GM12878 (cell line): ENCODE measurements around the gene CFAP65. TPM values are rescaled to one million over a fixed set of nuclear protein-coding genes. Genes with fewer than 3 reads are reported as not detected.

Source experiments
- CHD1 ChIP-seq: IDR thresholded peaks from 2 replicates; pipeline ENCODE4 v1.6.1; 2012; ENCODE audit warnings: low read depth, low read length, improper control_type of control experiment
- CREB1 ChIP-seq: IDR thresholded peaks from 2 replicates; pipeline ENCODE4 v1.6.1; 2012; ENCODE audit warnings: low read depth, mild to moderate bottlenecking, inconsistent platforms
- EP300 ChIP-seq, 2 experiments: fragments of 150-350 bp in 1 of 2; IDR thresholded peaks; 2 replicates each; pipeline ENCODE4 v1.6.1; 2011 to 2012; ENCODE audit warnings: low read depth in 2 of 2, low read length in 2 of 2, borderline replicate concordance in 1 of 2, improper control_type of control experiment in 1 of 2, inconsistent platforms in 1 of 2; ENCODE audit not compliant: control insufficient read depth in 1 of 2
- IKZF2 ChIP-seq, 2 experiments: fragments of 450-650 bp; IDR thresholded peaks; 2 replicates each; pipeline ENCODE4 v1.6.1; 2017; ENCODE audit warnings: mild to moderate bottlenecking in 2 of 2, moderate library complexity in 2 of 2
- NR2C2 ChIP-seq: IDR thresholded peaks from 2 replicates; pipeline ENCODE4 v1.6.1; 2011; ENCODE audit warnings: borderline replicate concordance, low read depth; ENCODE audit not compliant: control insufficient read depth, insufficient read length
- POU2F2 ChIP-seq: IDR thresholded peaks from 3 replicates; pipeline ENCODE4 v1.6.1; 2011; ENCODE audit warnings: low read depth, mild to moderate bottlenecking, low read length, borderline replicate concordance
- RBBP5 ChIP-seq: fragments of 200-600 bp; sonication (generic); conservative IDR thresholded peaks from 2 replicates; pipeline ENCODE4 v1.6.1; 2016
- RUNX3 ChIP-seq: IDR thresholded peaks from 2 replicates; pipeline ENCODE4 v1.6.1; 2012; ENCODE audit warnings: low read length, inconsistent platforms
- SREBF2 ChIP-seq: IDR thresholded peaks from 2 replicates; pipeline ENCODE4 v1.6.1; 2012; ENCODE audit warnings: mild to moderate bottlenecking, low read length
- STAT1 ChIP-seq: fragments of 450-650 bp; conservative IDR thresholded peaks from 2 replicates; pipeline ENCODE4 v1.6.1; 2014; ENCODE audit warnings: antibody characterized with exemption, mild to moderate bottlenecking
- SUPT20H ChIP-seq: IDR thresholded peaks from 2 replicates; pipeline ENCODE4 v1.6.1; 2011; ENCODE audit warnings: low read depth, mild to moderate bottlenecking, low read length, moderate library complexity, borderline replicate concordance; ENCODE audit not compliant: control insufficient read depth
- TBL1XR1 ChIP-seq: IDR thresholded peaks from 2 replicates; pipeline ENCODE4 v1.6.1; 2012; ENCODE audit warnings: low read depth, low read length, improper control_type of control experiment
- TCF3 ChIP-seq: IDR thresholded peaks from 2 replicates; pipeline ENCODE4 v1.6.1; 2012; ENCODE audit warnings: low read depth, mild to moderate bottlenecking, low read length, borderline replicate concordance; ENCODE audit not compliant: insufficient read depth
- WRNIP1 ChIP-seq: IDR thresholded peaks from 2 replicates; pipeline ENCODE4 v1.6.1; 2011; ENCODE audit warnings: low read depth, low read length, improper control_type of control experiment, borderline replicate concordance
- polyA plus RNA-seq, 11 experiments: library from polyadenylated mRNA; depleted of rRNA in 4 of 11; unstranded in 6 of 11; stranded (reverse) in 5 of 11; fragments of >200 nt; fragmentation: Nextera tagmentation in 4 of 11; fragmentation: Illumina TruSeq in 1 of 11; extraction: Ambion mirVana in 4 of 11; extraction: Trizol in 1 of 11; gene quantifications; 1 replicate in 1 of 11; 2 replicates in 10 of 11; pipeline versions ENCODE4 v1.2.1 to v1.2.3, GENCODE V29; 2011 to 2016; ENCODE audit warnings: inconsistent platforms in 2 of 11, missing spikeins in 2 of 11, low read depth in 1 of 11
- total RNA-seq, 4 experiments: library from RNA; depleted of rRNA in 3 of 4; stranded (reverse); fragments of >200 nt in 3 of 4; fragmentation: Illumina TruSeq in 1 of 4; extraction: Trizol in 1 of 4; gene quantifications; 2 replicates each; pipeline versions ENCODE4 v1.2.1 to v1.2.3, GENCODE V29; 2013 to 2021
- TF ChIP-seq, protein P1 (sequence below): fragments of 450-650 bp; IDR thresholded peaks from 2 replicates; pipeline ENCODE4 v1.6.1; 2017; ENCODE audit warnings: borderline replicate concordance
- TF ChIP-seq, protein P2 (sequence below): IDR thresholded peaks from 2 replicates; pipeline ENCODE4 v1.6.1; 2012; ENCODE audit warnings: low read depth, low read length, improper control_type of control experiment

CFAP65 gene
- total and polyA plus RNA-seq, 10 of the 15 experiments (the other 5 are each of a cell fraction or from before 2014, with no cell fraction given), result not detected

DNA sequence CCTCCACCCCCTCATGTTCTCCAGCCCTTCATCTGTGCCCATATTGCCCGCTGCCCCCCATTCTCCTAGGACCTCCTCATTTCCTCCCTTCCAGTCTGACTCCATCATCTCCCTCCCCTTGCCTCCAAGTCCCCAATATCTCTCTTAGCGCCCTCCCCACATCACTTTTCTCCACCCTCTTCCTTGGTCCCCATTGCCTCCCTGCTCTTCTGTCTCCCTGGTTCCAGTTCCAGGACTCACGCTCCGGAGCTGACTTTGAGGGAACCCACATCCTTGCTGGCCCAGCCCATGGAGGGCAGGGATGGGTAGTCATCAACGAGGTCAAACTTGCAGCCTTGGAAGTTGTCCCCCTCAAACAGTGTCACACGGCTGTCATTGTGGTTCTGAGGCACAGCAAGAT lies 50.7 kb downstream of the CFAP65 start (continued):
- TF ChIP-seq, protein P1, sequence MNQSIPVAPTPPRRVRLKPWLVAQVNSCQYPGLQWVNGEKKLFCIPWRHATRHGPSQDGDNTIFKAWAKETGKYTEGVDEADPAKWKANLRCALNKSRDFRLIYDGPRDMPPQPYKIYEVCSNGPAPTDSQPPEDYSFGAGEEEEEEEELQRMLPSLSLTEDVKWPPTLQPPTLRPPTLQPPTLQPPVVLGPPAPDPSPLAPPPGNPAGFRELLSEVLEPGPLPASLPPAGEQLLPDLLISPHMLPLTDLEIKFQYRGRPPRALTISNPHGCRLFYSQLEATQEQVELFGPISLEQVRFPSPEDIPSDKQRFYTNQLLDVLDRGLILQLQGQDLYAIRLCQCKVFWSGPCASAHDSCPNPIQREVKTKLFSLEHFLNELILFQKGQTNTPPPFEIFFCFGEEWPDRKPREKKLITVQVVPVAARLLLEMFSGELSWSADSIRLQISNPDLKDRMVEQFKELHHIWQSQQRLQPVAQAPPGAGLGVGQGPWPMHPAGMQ, result no peak
- TF ChIP-seq NR2C2 (no peak), WRNIP1 (no peak), POU2F2 (no peak), SUPT20H (no peak), IKZF2 (IDR thresholded peaks at IDR 0.05) (no peak), CREB1 (no peak), RUNX3 (no peak), RBBP5 (no peak), TCF3 (no peak), CHD1 (no peak), STAT1 (no peak), EP300 (IDR thresholded peaks at IDR 0.05; ENCODE audit: borderline replicate concordance in 1 of 2, control insufficient read depth in 1 of 2, low read depth in 2 of 2, low read length in 2 of 2) (no peak), SREBF2 (no peak), TBL1XR1 (no peak)
- TF ChIP-seq, protein P2, sequence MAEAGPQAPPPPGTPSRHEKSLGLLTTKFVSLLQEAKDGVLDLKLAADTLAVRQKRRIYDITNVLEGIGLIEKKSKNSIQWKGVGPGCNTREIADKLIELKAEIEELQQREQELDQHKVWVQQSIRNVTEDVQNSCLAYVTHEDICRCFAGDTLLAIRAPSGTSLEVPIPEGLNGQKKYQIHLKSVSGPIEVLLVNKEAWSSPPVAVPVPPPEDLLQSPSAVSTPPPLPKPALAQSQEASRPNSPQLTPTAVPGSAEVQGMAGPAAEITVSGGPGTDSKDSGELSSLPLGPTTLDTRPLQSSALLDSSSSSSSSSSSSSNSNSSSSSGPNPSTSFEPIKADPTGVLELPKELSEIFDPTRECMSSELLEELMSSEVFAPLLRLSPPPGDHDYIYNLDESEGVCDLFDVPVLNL, result no peak
